GM12892 (cell line): ENCODE measurements around the gene KYNU.

Source experiments
- POLR2A ChIP-seq: IDR thresholded peaks from 2 replicates; pipeline ENCODE4 v1.6.1; 2011; ENCODE audit warnings: low read depth, low read length, control low read depth
- POLR2AphosphoS5 ChIP-seq: IDR thresholded peaks from 2 replicates; pipeline ENCODE4 v1.6.1; 2011; ENCODE audit warnings: low read depth, low read length, control low read depth
- TAF1 ChIP-seq: IDR thresholded peaks from 2 replicates; pipeline ENCODE4 v1.6.1; 2011; ENCODE audit warnings: low read depth, mild to moderate bottlenecking, control low read depth, low read length, borderline replicate concordance

DNA sequence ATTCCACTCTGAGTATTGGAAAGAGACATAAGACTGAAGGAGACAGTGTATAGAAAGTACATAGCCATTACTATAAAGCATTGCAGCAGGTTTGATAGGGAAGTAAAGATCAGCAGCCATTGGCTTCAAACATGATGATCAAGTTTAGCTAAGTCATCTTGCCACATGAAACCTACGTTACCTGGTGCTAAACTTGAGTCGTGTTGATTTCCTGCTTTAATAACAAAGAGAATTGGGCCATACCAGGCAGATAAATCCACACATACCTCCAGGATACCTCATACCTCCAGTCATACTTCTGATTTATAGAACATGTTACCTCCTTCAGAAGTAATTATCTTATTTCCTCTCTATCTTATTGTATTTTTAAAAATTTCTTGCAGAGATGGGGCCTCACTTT lies 10.3 kb upstream of the KYNU start:
- TF ChIP-seq POLR2AphosphoS5 (no peak), POLR2A (no peak), TAF1 (no peak)
